ENCODE results near the gene ESRRA. TPM values are rescaled to one million over a fixed set of nuclear protein-coding genes. Genes with fewer than 3 reads are reported as not detected.

ESRRA gene
- total and polyA plus RNA-seq, 2 of the 8 experiments (the other 6 are each of a cell fraction or from before 2014, with no cell fraction given) = 18.2 to 37.0 TPM

GRCh38 chr11:64356498-64357411, 51.4 kb downstream of the ESRRA start (continued):
- TF ChIP-seq TCF12 (IDR thresholded peaks at IDR 0.05; ENCODE audit: low read depth, low read length) (no peak), SP2 (IDR thresholded peaks at IDR 0.05; ENCODE audit: low read length) (no peak), MAFK (IDR thresholded peaks at IDR 0.05; ENCODE audit: low read depth, low read length) (no peak), CHD7 (IDR thresholded peaks at IDR 0.05; ENCODE audit: insufficient replicate concordance, low read length) (no peak), RAD21 (IDR thresholded peaks at IDR 0.05 in 1 of 2, conservative IDR thresholded peaks at IDR 0.05 in 1 of 2; ENCODE audit: low read depth in 2 of 2, low read length in 2 of 2) (peak; percentile 77 to 87), NRF1 (IDR thresholded peaks at IDR 0.05; ENCODE audit: low read depth, low read length) (no peak)
